WI38 (cell line): Measurements from ENCODE around the gene OR4K5.

ENCODE experiments used
- H3K4me3 ChIP-seq: 2 replicates; pipeline ENCODE4 v1.5.1; 2011; ENCODE audit warnings: low read depth, mild to moderate bottlenecking, control low read depth, low read length
- CTCF ChIP-seq: IDR thresholded peaks from 2 replicates; pipeline ENCODE4 v1.5.1; 2012; ENCODE audit warnings: low read depth, mild to moderate bottlenecking, control low read depth, low read length

Gene OR4K5

GRCh38 chr14:19920021-19920657 lies at the start of gene OR4K5:
Gene OR4K5, plus strand, starts transcription at chr14:19920607. Its CDS starts 0 bp downstream, at chr14:19920607.
- no peak within 1 kb of the TSS for H3K4me3 ChIP-seq
- no peak for TF ChIP-seq CTCF

GRCh38 chr14:19873178-19873577 lies 47.2 kb upstream of the OR4K5 start:
- no peak overlapping the region for H3K4me3 ChIP-seq
- no peak for TF ChIP-seq CTCF

- TF ChIP-seq CTCF, result no peak
- no peak within 1 kb of the TSS for H3K4me3 ChIP-seq
Measured at GRCh38 chr14:19874842-19875241, 45.6 kb upstream of the OR4K5 start, which contains the start of gene OR4K2. Gene OR4K2, plus strand, starts transcription at chr14:19875142. Its CDS starts 1,126 bp downstream, at chr14:19876268.

- peak; percentile 28; the same call in 1 of the 2 replicates for TF ChIP-seq CTCF
- H3K4me3 ChIP-seq, result no peak overlapping the region
Measured at GRCh38 chr14:19878029-19878642, 42.3 kb upstream of the OR4K5 start.

- H3K4me3 ChIP-seq, result no peak overlapping the region
- no peak for TF ChIP-seq CTCF
Measured at GRCh38 chr14:19895282-19895681, 25.1 kb upstream of the OR4K5 start.

- H3K4me3 ChIP-seq, result no peak overlapping the region
- TF ChIP-seq CTCF, result no peak
Measured at GRCh38 chr14:19900999-19901398, 19.4 kb upstream of the OR4K5 start.

- TF ChIP-seq CTCF, result no peak
- no peak overlapping the region for H3K4me3 ChIP-seq
Measured at GRCh38 chr14:19902409-19902808, 18.0 kb upstream of the OR4K5 start.
